Heart right ventricle (tissue), 16 donors: ENCODE measurements around the gene YJEFN3. TPM values are rescaled to one million over a fixed set of nuclear protein-coding genes. Genes with fewer than 3 reads are reported as not detected.
A peak's percentile ranks its signal among the peaks of the same experiment; 100 is the strongest.

Source experiments
- ATAC-seq, 8 donors: fragments of 200-7000 bp; cut with Tn5 transposase; one replicate each; pipeline ENCODE4 v1.9.1; 2020; ENCODE audit warnings: mild to moderate bottlenecking in 8 of 8, moderate library complexity in 8 of 8, moderate number of reproducible peaks in 1 of 8
- DNase-seq, 2 donors: peaks; one replicate each; pipeline ENCODE4 v3.0.0-alpha.2; 2020
- H3K27ac ChIP-seq, 10 donors: fragments of 200-600 bp; sonication (generic) in 2 of 10; one replicate each; pipeline versions ENCODE4 v1.5.0 to v1.8.0; 2020 to 2022; ENCODE audit warnings: mild to moderate bottlenecking in 3 of 10
- H3K27me3 ChIP-seq, 7 donors: fragments of 200-600 bp; one replicate each; pipeline ENCODE4 v1.8.0; 2021 to 2022; ENCODE audit warnings: mild to moderate bottlenecking in 2 of 7
- H3K36me3 ChIP-seq, 9 donors: fragments of 200-600 bp; sonication (generic) in 1 of 9; one replicate each; pipeline versions ENCODE4 v1.5.0 to v1.8.0; 2020 to 2022; ENCODE audit warnings: mild to moderate bottlenecking in 2 of 9
- H3K4me1 ChIP-seq, 9 donors: fragments of 200-600 bp; sonication (generic) in 1 of 9; one replicate each; pipeline versions ENCODE4 v1.5.0 to v1.8.0; 2020 to 2022; ENCODE audit warnings: mild to moderate bottlenecking in 4 of 9
- H3K4me3 ChIP-seq, 10 donors: fragments of 200-600 bp; sonication (generic) in 2 of 10; one replicate each; pipeline versions ENCODE4 v1.5.0 to v1.8.0; 2020 to 2022; ENCODE audit warnings: mild to moderate bottlenecking in 7 of 10, moderate library complexity in 2 of 10
- H3K9me3 ChIP-seq, 11 donors: fragments of 200-600 bp in 10 of 11; sonication (generic) in 2 of 11; one replicate each; pipeline versions ENCODE4 v1.5.0 to v1.8.0; 2013 to 2022; ENCODE audit warnings: mild to moderate bottlenecking in 2 of 11, control low read depth in 1 of 11, moderate library complexity in 1 of 11
- CTCF ChIP-seq, 9 donors: fragments of 200-600 bp; sonication (generic) in 2 of 9; IDR thresholded peaks; one replicate each; pipeline versions ENCODE4 v1.5.0 to v1.8.0; 2021 to 2022; ENCODE audit warnings: antibody characterized with exemption in 9 of 9, mild to moderate bottlenecking in 5 of 9, moderate library complexity in 1 of 9
- WGBS, 2 donors: extraction: QIAGEN DNeasy Blood & Tissue Kit; methylation state at CpG; one replicate each; pipeline ENCODE4 v1.1.7; 2013; ENCODE audit warnings: inconsistent platforms in 1 of 2; 5-methylcytosine and 5-hydroxymethylcytosine counted together
- intact Hi-C, 10 donors: fragments of 100-400 bp; cut with DNase I; formaldehyde crosslinking; loops; one replicate each; pipeline versions ENCODE4 v1.11.1 to v1.14.2; 2022
- polyA plus RNA-seq, 2 donors: library from polyadenylated mRNA; stranded (reverse); fragments of 200-250 nt; gene quantifications; one replicate each; pipeline ENCODE4 v1.2.3, GENCODE V29; 2013
- total RNA-seq, 10 donors: library from RNA; stranded (reverse); fragmentation: NEBNext Ultra II Directional in 3 of 10; extraction: Animal tissue kit (Norgen Biotek cat#: 25700) in 3 of 10; gene quantifications; one replicate each; pipeline versions ENCODE4 v1.2.1 to v1.2.4, GENCODE V29; 2021 to 2023
- donor health status: Arrhythmogenic right ventricular cardiomyopathy.
- donor health status: ischemic (EF 13 %, LVEDD 7.1; RV severe dilation, severe dysfunction).
- donor health status: healthy with polysubstance abuse.
- donor health status: DM: no; HTN: yes; CAD: no.
- donor health status: DM: no; HTN: no; CAD: no.
- donor health status: ischemic (EF 25% LVEDD 6.9; RV normal size, moderate dysfunction).
- donor health status: ischemic (EF 25% LVEDD 5.7; RV mildly dilated, moderate dysfunction).
- donor health status: healthy.
- donor health status: DM: yes; HTN: yes; CAD: no.
- donor health status: Ischemic cardiomyopathy.
- donor health status: ischemic (EF 35%, LVEDD 5.7; RV mildly dilated, moderate dysfunction).
- donor health status: nonischemic (EF 11% LVEDD 7.7; RV severe dilation, severe dysfunction).
- donor health status: DM: yes; HTN: yes; CAD: no.
- donor health status: PGD.
- donor health status: ischemic (EF 29% LVEDD 5.4; RV normal size, mild dysfunction).
- donor health status: nonischemic (EF 23%, LVEDD 6.1; RV moderate dilation, normal function).

The YJEFN3 gene
- total and polyA plus RNA-seq, 12 donors, result 2.1 to 13.1 (median 2.4) TPM

- TF ChIP-seq CTCF (IDR thresholded peaks at IDR 0.05), result no peak
- peaks cover 0 to 76% (median 0%) of the 10 kb centered on the region in 9 donors for H3K36me3 ChIP-seq
- WGBS, 2 donors, result 90 to 92% methylated on average over 7 of the region's 7 CpGs
- intact Hi-C loops, result no loop called here
- H3K4me3 ChIP-seq, result no peak overlapping the region
- ATAC-seq, result no peak
- H3K9me3 ChIP-seq, result no peaks in the 10 kb centered on the region
- H3K27ac ChIP-seq, result no peak overlapping the region
- no peaks in the 10 kb centered on the region for H3K27me3 ChIP-seq
- peaks cover 0 to 53% (median 13%) of the 10 kb centered on the region in 9 donors for H3K4me1 ChIP-seq
- no peak for DNase-seq
Observed at GRCh38 chr19:19524053-19524452, 4.7 kb upstream of the YJEFN3 start.

- TF ChIP-seq CTCF (IDR thresholded peaks at IDR 0.05), result no peak
- Histone ChIP-seq H3K27me3 (no peaks in the 10 kb centered on the region), H3K4me3 (no peak overlapping the region), H3K36me3 (peaks cover 0 to 62% (median 0%) of the 10 kb centered on the region in 9 donors), H3K9me3 (no peaks in the 10 kb centered on the region), H3K4me1 (peaks cover 0 to 45% (median 7%) of the 10 kb centered on the region in 9 donors), H3K27ac (no peak overlapping the region)
- intact Hi-C loops, result no loop called here
- ATAC-seq (peak in 1 of 8 donors; percentile 2), DNase-seq (no peak)
- WGBS, 2 donors, result 84 to 90% methylated on average over 22 to 23 of the region's 23 CpGs
Observed at GRCh38 chr19:19525611-19526380, 2.9 kb upstream of the YJEFN3 start.

- no peak for TF ChIP-seq CTCF (IDR thresholded peaks at IDR 0.05)
- ATAC-seq, result no peak
- Histone ChIP-seq H3K9me3 (no peaks in the 10 kb centered on the region), H3K36me3 (peaks cover 0 to 59% (median 0%) of the 10 kb centered on the region in 9 donors), H3K27ac (no peak overlapping the region), H3K4me3 (no peak overlapping the region), H3K4me1 (peaks cover 0 to 41% (median 7%) of the 10 kb centered on the region in 9 donors), H3K27me3 (no peaks in the 10 kb centered on the region)
- 77 to 83% methylated on average over 28 of the region's 28 CpGs for WGBS, 2 donors
- no peak for DNase-seq
- intact Hi-C loops, result no loop called here
Observed at GRCh38 chr19:19526581-19527370, 1.9 kb upstream of the YJEFN3 start.

- H3K36me3 ChIP-seq, result peaks cover 0 to 59% (median 0%) of the 10 kb centered on the region in 9 donors
- intact Hi-C loops, result no loop called here
- 94 to 96% methylated on average over 9 of the region's 9 CpGs for whole genome bisulfite sequencing, 2 donors
- ATAC-seq (peak in 1 of 8 donors; percentile 2), DNase-seq (no peak)
- H3K4me1 ChIP-seq, result peaks cover under 1 to 46% (median 7%) of the 10 kb centered on the region in 9 donors
- no peak overlapping the region for H3K27ac ChIP-seq
- H3K9me3 ChIP-seq, result no peaks in the 10 kb centered on the region
- no peak for TF ChIP-seq CTCF (IDR thresholded peaks at IDR 0.05)
- H3K4me3 ChIP-seq, result no peak overlapping the region
- no peaks in the 10 kb centered on the region for H3K27me3 ChIP-seq
Observed at GRCh38 chr19:19527371-19527656, 1.4 kb upstream of the YJEFN3 start.
